OCI-LY3 (cell line): ENCODE measurements around the gene GAB1.

Experiments used
- CTCF ChIP-seq: fragments of 200-600, 300-600 bp; sonication (generic); IDR thresholded peaks from 2 replicates; pipeline ENCODE4 v1.5.1; 2014; ENCODE audit warnings: antibody characterized with exemption, low read length, low read depth
- EZH2phosphoT487 ChIP-seq: fragments of 200-600 bp; shearing (Covaris generic); IDR thresholded peaks from 2 replicates; pipeline ENCODE4 v1.6.1; 2018; ENCODE audit warnings: antibody characterized with exemption, mixed run types, low read depth

- TF ChIP-seq CTCF = no peak
- no peak for TF ChIP-seq EZH2phosphoT487
These were observed 16.6 kb upstream of the GAB1 start for GRCh38 chr4:143320113-143320512.
